Measurements from ENCODE around the gene VWA5B1.

DNA sequence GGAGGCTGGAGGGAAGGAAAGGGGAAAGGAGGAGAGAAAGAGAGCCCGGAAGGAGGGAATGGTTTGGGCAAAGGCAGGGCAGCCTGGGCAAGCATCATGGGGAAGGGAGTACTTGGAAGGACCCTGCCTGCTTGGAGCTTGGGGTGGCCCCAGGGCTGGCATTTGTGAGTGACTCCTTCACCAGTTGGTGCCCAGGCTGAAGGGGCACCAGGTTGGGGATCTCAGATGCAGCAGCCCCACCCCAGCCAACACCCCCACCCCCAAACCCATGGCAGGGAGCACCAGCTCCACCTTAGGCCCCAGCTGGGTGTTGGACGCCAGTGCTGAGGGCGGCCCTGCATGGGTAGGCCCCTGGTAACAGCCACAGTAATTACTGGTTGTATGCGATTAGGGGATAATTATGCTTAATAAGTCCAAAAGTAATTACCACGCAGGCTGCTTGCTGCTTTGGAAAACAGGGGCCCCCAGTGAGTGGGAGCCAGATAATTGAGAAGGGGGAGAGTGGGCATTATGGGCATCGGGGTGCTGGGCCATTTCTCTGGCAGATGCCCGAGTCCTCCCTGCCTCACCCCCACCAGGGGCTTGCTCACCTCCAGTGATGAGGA lies 78.3 kb downstream of the VWA5B1 start:
- TF ChIP-seq RELA (IDR thresholded peaks at IDR 0.05; ENCODE audit: borderline replicate concordance, partially characterized antibody) (no peak), KDM1A (IDR thresholded peaks at IDR 0.05; ENCODE audit: borderline replicate concordance) (no peak), JUNB (IDR thresholded peaks at IDR 0.05) (no peak), BHLHE40 (IDR thresholded peaks at IDR 0.05; ENCODE audit: borderline replicate concordance in 1 of 2, low read depth in 2 of 2, low read length in 1 of 2) (no peak), CTCF (IDR thresholded peaks at IDR 0.05 in 2 of 3, conservative IDR thresholded peaks at IDR 0.05 in 1 of 3; ENCODE audit: control insufficient read depth in 2 of 3, extremely low read depth in 1 of 3, insufficient read depth in 1 of 3, low read depth in 3 of 3, low read length in 3 of 3) (no peak), EZH2 (IDR thresholded peaks at IDR 0.05; ENCODE audit: borderline replicate concordance, control insufficient read depth, low read depth, low read length) (no peak), ZBTB11 (CRISPR knock-in tag; IDR thresholded peaks at IDR 0.05) (no peak), FOXM1 (IDR thresholded peaks at IDR 0.05; ENCODE audit: low read depth, low read length) (no peak), POLR2AphosphoS5 (IDR thresholded peaks at IDR 0.05; ENCODE audit: low read length) (no peak), EP300 (IDR thresholded peaks at IDR 0.05; ENCODE audit: borderline replicate concordance in 1 of 2, control insufficient read depth in 1 of 2, low read depth in 2 of 2, low read length in 2 of 2) (no peak)
- TF ChIP-seq, protein P1, sequence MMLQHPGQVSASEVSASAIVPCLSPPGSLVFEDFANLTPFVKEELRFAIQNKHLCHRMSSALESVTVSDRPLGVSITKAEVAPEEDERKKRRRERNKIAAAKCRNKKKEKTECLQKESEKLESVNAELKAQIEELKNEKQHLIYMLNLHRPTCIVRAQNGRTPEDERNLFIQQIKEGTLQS (IDR thresholded peaks at IDR 0.05; ENCODE audit: borderline replicate concordance, extremely low read depth, low read depth, low read length): no peak
